SK-N-SH (cell line): ENCODE data around the gene GRIPAP1. TPM values are rescaled to one million over a fixed set of nuclear protein-coding genes. Genes with fewer than 3 reads are reported as not detected.
A peak's percentile ranks its signal among the peaks of the same experiment; 100 is the strongest.

Source experiments
- CTCF ChIA-PET: fragments of 300-600, 350-600 bp; formaldehyde crosslinking; extraction: SDS; loops from one replicate; lab custom pipeline; 2021; lab: Yijun Ruan, JAX
- POLR2A ChIA-PET: fragments of 350-600 bp; sonication (Branson Sonifier 250); formaldehyde crosslinking; extraction: SDS; loops from one replicate; lab custom pipeline; 2020; ENCODE audit warnings: antibody characterized with exemption, inconsistent platforms; lab: Yijun Ruan, JAX
- DNase-seq: peaks from one replicate; pipeline ENCODE4 v3.0.0; 2012
- H2AFZ ChIP-seq: fragments of 200-600 bp; sonication (generic); 2 replicates; pipeline ENCODE4 v1.8.1; 2016; ENCODE audit warnings: antibody characterized with exemption, mild to moderate bottlenecking, low read depth
- H3F3A ChIP-seq: fragments of 200-600 bp; sonication (generic); replicated peaks from 2 replicates; pipeline ENCODE3; 2016; ENCODE audit warnings: antibody characterized with exemption, mild to moderate bottlenecking; ENCODE audit not compliant: insufficient read depth
- H3K27ac ChIP-seq, 2 experiments: fragments of 200-500 bp in 1 of 2; fragments of 200-600 bp in 1 of 2; sonication (Bioruptor generic) in 1 of 2; sonication (generic), shearing (Covaris generic) in 1 of 2; 2 replicates each; pipeline versions ENCODE4 v1.5.1 to v1.6.1; 2014 to 2016; ENCODE audit warnings: low read depth in 2 of 2, inconsistent platforms in 1 of 2, low read length in 1 of 2, mild to moderate bottlenecking in 1 of 2, mixed read lengths in 1 of 2
- H3K27me3 ChIP-seq: fragments of 200-600 bp; sonication (generic), shearing (Covaris generic); 2 replicates; pipeline ENCODE4 v1.6.1; 2016; ENCODE audit warnings: mixed run types; ENCODE audit not compliant: insufficient read depth
- H3K36me3 ChIP-seq, 2 experiments: fragments of 200-500 bp in 1 of 2; fragments of 200-600 bp in 1 of 2; sonication (Bioruptor generic) in 1 of 2; sonication (generic) in 1 of 2; replicated peaks in 1 of 2; 2 replicates each; pipeline versions ENCODE3 to v1.5.1; 2014 to 2016; ENCODE audit warnings: low read length in 1 of 2, mild to moderate bottlenecking in 1 of 2; ENCODE audit not compliant: insufficient read depth in 2 of 2, control insufficient read depth in 1 of 2
- H3K4me1 ChIP-seq, 2 experiments: fragments of 200-500 bp in 1 of 2; fragments of 200-600 bp in 1 of 2; sonication (Bioruptor generic) in 1 of 2; sonication (generic), shearing (Covaris generic) in 1 of 2; 2 replicates each; pipeline versions ENCODE4 v1.5.1 to v1.6.1; 2014 to 2016; ENCODE audit warnings: low read depth in 1 of 2, low read length in 1 of 2, mixed run types in 1 of 2; ENCODE audit not compliant: insufficient read depth in 2 of 2, control insufficient read depth in 1 of 2
- H3K4me2 ChIP-seq: fragments of 200-600 bp; sonication (generic), shearing (Covaris generic); 2 replicates; pipeline ENCODE4 v1.6.1; 2017; ENCODE audit warnings: mixed run types
- H3K4me3 ChIP-seq, 2 experiments: fragments of 200-500 bp in 1 of 2; fragments of 200-600 bp in 1 of 2; sonication (Bioruptor generic) in 1 of 2; sonication (generic), shearing (Covaris generic) in 1 of 2; 2 replicates each; pipeline versions ENCODE4 v1.5.1 to v1.8.1; 2014 to 2016; ENCODE audit warnings: low read depth in 2 of 2, inconsistent platforms in 1 of 2, low read length in 1 of 2, mild to moderate bottlenecking in 1 of 2, mixed read lengths in 1 of 2, moderate library complexity in 1 of 2
- H3K79me2 ChIP-seq: fragments of 200-600 bp; sonication (generic); 2 replicates; pipeline ENCODE4 v1.8.1; 2017; ENCODE audit warnings: mild to moderate bottlenecking; ENCODE audit not compliant: insufficient read depth
- H3K9ac ChIP-seq: fragments of 200-600 bp; sonication (generic); 2 replicates; pipeline ENCODE4 v1.6.1; 2017; ENCODE audit warnings: mixed run types
- H3K9me2 ChIP-seq: fragments of 200-600 bp; sonication (generic); 2 replicates; pipeline ENCODE4 v1.6.1; 2017; ENCODE audit warnings: mixed run types
- H3K9me3 ChIP-seq: fragments of 200-600 bp; sonication (generic); 2 replicates; pipeline ENCODE4 v1.6.1; 2017; ENCODE audit warnings: mixed run types, mild to moderate bottlenecking, moderate library complexity
- H4K20me1 ChIP-seq: fragments of 200-600 bp; sonication (generic); 2 replicates; pipeline ENCODE4 v1.6.1; 2017; ENCODE audit warnings: mild to moderate bottlenecking, mixed run types; ENCODE audit not compliant: insufficient read depth
- CTCF ChIP-seq: fragments of 200-600 bp; sonication (generic); IDR thresholded peaks from 2 replicates; pipeline ENCODE4 v1.6.1; 2017; ENCODE audit warnings: antibody characterized with exemption, mild to moderate bottlenecking, moderate library complexity
- ELF1 ChIP-seq: IDR thresholded peaks from 2 replicates; pipeline ENCODE4 v1.4.0; 2012
- EZH2phosphoT487 ChIP-seq: fragments of 200-600 bp; sonication (generic); IDR thresholded peaks from 2 replicates; pipeline ENCODE4 v1.6.1; 2017; ENCODE audit warnings: low read depth, mixed run types, mild to moderate bottlenecking, antibody characterized with exemption, moderate library complexity, borderline replicate concordance
- FOSL2 ChIP-seq: IDR thresholded peaks from 2 replicates; pipeline ENCODE4 v1.4.0; 2012; ENCODE audit warnings: low read depth, mild to moderate bottlenecking, moderate library complexity, borderline replicate concordance
- GABPA ChIP-seq: IDR thresholded peaks from 2 replicates; pipeline ENCODE4 v1.4.0; 2012; ENCODE audit warnings: low read depth, mild to moderate bottlenecking
- IRF3 ChIP-seq: fragments of 150-350 bp; IDR thresholded peaks from 2 replicates; pipeline ENCODE4 v1.6.1; 2016; ENCODE audit warnings: mild to moderate bottlenecking, low read depth, low read length
- JUND ChIP-seq: IDR thresholded peaks from 2 replicates; pipeline ENCODE4 v1.4.0; 2012
- MXI1 ChIP-seq: IDR thresholded peaks from 2 replicates; pipeline ENCODE4 v1.6.1; 2012; ENCODE audit warnings: mild to moderate bottlenecking, low read depth, low read length, improper control_type of control experiment
- NRF1 ChIP-seq: IDR thresholded peaks from 2 replicates; pipeline ENCODE4 v1.6.1; 2012; ENCODE audit warnings: low read depth, mild to moderate bottlenecking, low read length
- REST ChIP-seq: IDR thresholded peaks from 2 replicates; pipeline ENCODE4 v1.6.1; 2012; ENCODE audit warnings: mild to moderate bottlenecking, low read depth, low read length, moderate library complexity
- RXRA ChIP-seq: IDR thresholded peaks from 2 replicates; pipeline ENCODE4 v1.4.0; 2012; ENCODE audit warnings: low read depth, mild to moderate bottlenecking, borderline replicate concordance
- SIN3A ChIP-seq: IDR thresholded peaks from 2 replicates; pipeline ENCODE4 v1.6.1; 2012; ENCODE audit warnings: low read depth, mild to moderate bottlenecking, low read length, moderate library complexity, borderline replicate concordance
- SMC3 ChIP-seq: IDR thresholded peaks from 2 replicates; pipeline ENCODE4 v1.6.1; 2012; ENCODE audit warnings: low read depth, low read length, improper control_type of control experiment
- TAF1 ChIP-seq: IDR thresholded peaks from 2 replicates; pipeline ENCODE4 v1.6.1; 2012; ENCODE audit warnings: low read depth, mild to moderate bottlenecking, low read length, moderate library complexity, borderline replicate concordance
- TCF12 ChIP-seq: IDR thresholded peaks from 2 replicates; pipeline ENCODE4 v1.4.0; 2012
- TEAD4 ChIP-seq: IDR thresholded peaks from 2 replicates; pipeline ENCODE4 v1.4.0; 2012; ENCODE audit warnings: mild to moderate bottlenecking, borderline replicate concordance; ENCODE audit not compliant: insufficient read depth
- USF2 ChIP-seq: fragments of 150-350 bp; IDR thresholded peaks from 2 replicates; pipeline ENCODE4 v1.6.1; 2017; ENCODE audit warnings: antibody characterized with exemption, low read length, low read depth, borderline replicate concordance
- YY1 ChIP-seq: IDR thresholded peaks from 2 replicates; pipeline ENCODE4 v1.4.0; 2012; ENCODE audit warnings: low read depth, mild to moderate bottlenecking
- WGBS: methylation state at CpG from one replicate; pipeline ENCODE4 v1.1.6; 2017; ENCODE audit warnings: low lambda C conversion rate; 5-methylcytosine and 5-hydroxymethylcytosine counted together
- polyA plus RNA-seq, 3 experiments: library from polyadenylated mRNA; depleted of rRNA; stranded (reverse); fragments of >200 nt; gene quantifications; 2 replicates each; pipeline ENCODE4 v1.2.3, GENCODE V29; 2012

Gene GRIPAP1
- polyA plus RNA-seq, 1 of the 3 experiments (the other 2 are of a cell fraction), result 63.6 TPM

GRCh38 chrX:49043987-49044281, 41.9 kb upstream of the GRIPAP1 start:
- Histone ChIP-seq H3K4me2 (no peak overlapping the region), H2AFZ (peak overlapping the region; percentile 65; the same call in 1 of the 2 replicates), H3K27ac (peak overlapping the region in 1 of 2 experiments; percentile 28; a peak in 1 of 4 replicates), H3K27me3 (peaks cover 25% of the 10 kb centered on the region; the same call in 1 of the 2 replicates), H3K9me2 (no peaks in the 10 kb centered on the region), H3K79me2 (peaks cover 41% of the 10 kb centered on the region), H3K9me3 (no peaks in the 10 kb centered on the region), H3F3A (peaks cover 16% of the 10 kb centered on the region), H3K9ac (no peak overlapping the region), H4K20me1 (no peaks in the 10 kb centered on the region), H3K4me3 (no peak overlapping the region), H3K36me3 (peaks cover 0 to 2% of the 10 kb centered on the region in 2 experiments), H3K4me1 (peaks cover 8 to 17% of the 10 kb centered on the region in 2 experiments; a peak in 3 of 4 replicates)
- no peak for TF ChIP-seq TCF12
- TF ChIP-seq IRF3, result no peak
- no peak for TF ChIP-seq JUND
- DNase-seq, result no peak
- ChIA-PET CTCF (interaction anchor here (0.7 to 2.2 kb wide), 6 partner anchors 15 to 412 kb away, joined by 3 to 5 read pairs (median 4); partner anchors contain the start of gene CCDC120), POLR2A (no interaction called here)
- WGBS, result 49% methylated on average over 12 of the region's 13 CpGs

GRCh38 chrX:49043220-49043986, 41.3 kb upstream of the GRIPAP1 start, which contains the start of gene TFE3:
TSS of gene TFE3 (minus strand) at chrX:49043357. CDS start at chrX:49043226, 131 bp downstream.
- H2AFZ ChIP-seq, result peak within 1 kb of the TSS; percentile 65; the same call in 1 of the 2 replicates
- peak; percentile 94 for DNase-seq
- 29% methylated on average over 33 of the region's 67 CpGs for WGBS
- ChIA-PET POLR2A (interaction anchor here (2.1 kb wide), 1 partner anchor 41 kb away, joined by 5 read pairs; the partner anchor contains the start of gene GRIPAP1), CTCF (interaction anchor here (0.7 to 2.2 kb wide), 7 partner anchors 15 to 412 kb away, joined by 3 to 5 read pairs (median 3); partner anchors contain the start of gene CCDC120)
- H3K9me3 ChIP-seq, result no peaks in the 10 kb centered on the region
- H3K79me2 ChIP-seq, result peaks cover 46% of the 10 kb centered on the region
- no peaks in the 10 kb centered on the region for H3K9me2 ChIP-seq
- H3K27me3 ChIP-seq, result peaks cover 20% of the 10 kb centered on the region; the same call in 1 of the 2 replicates
- H4K20me1 ChIP-seq, result no peaks in the 10 kb centered on the region
- H3F3A ChIP-seq, result peaks cover 16% of the 10 kb centered on the region
- H3K4me2 ChIP-seq, result peak within 1 kb of the TSS; percentile 81
- peaks cover 8 to 17% of the 10 kb centered on the region in 2 experiments; a peak in 3 of 4 replicates for H3K4me1 ChIP-seq
- peak within 1 kb of the TSS; percentile 68 to 83 for H3K27ac ChIP-seq
- H3K4me3 ChIP-seq, result peak within 1 kb of the TSS; percentile 63 to 76
- peaks cover 0 to 3% of the 10 kb centered on the region in 2 experiments for H3K36me3 ChIP-seq
- peak within 1 kb of the TSS; percentile 92 for H3K9ac ChIP-seq
- peak; percentile 26; the same call in 1 of the 2 replicates for TF ChIP-seq TAF1
- no peak for TF ChIP-seq ELF1
- peak; percentile 48 for TF ChIP-seq SMC3
- no peak for TF ChIP-seq YY1
- TF ChIP-seq CTCF, result peak; percentile 62
- TF ChIP-seq REST, result no peak
- TF ChIP-seq USF2, result no peak
- TF ChIP-seq MXI1, result no peak
- peak; percentile 88 for TF ChIP-seq NRF1
- no peak for TF ChIP-seq JUND
- TF ChIP-seq EZH2phosphoT487, result no peak
- peak; percentile 28; the same call in 1 of the 2 replicates for TF ChIP-seq SIN3A
- TF ChIP-seq RXRA, result no peak
- TF ChIP-seq GABPA, result peak; percentile 64
- peak; percentile 57; the same call in 1 of the 2 replicates for TF ChIP-seq FOSL2
- no peak for TF ChIP-seq TEAD4
